ENCODE measurements around the gene RPS14. TPM values are rescaled to one million over a fixed set of nuclear protein-coding genes. Genes with fewer than 3 reads are reported as not detected.

Gene RPS14
- total and polyA plus RNA-seq, 10 of the 15 experiments (the other 5 are each of a cell fraction or from before 2014, with no cell fraction given) = 2,295 to 4,047 (median 2,787) TPM

DNA sequence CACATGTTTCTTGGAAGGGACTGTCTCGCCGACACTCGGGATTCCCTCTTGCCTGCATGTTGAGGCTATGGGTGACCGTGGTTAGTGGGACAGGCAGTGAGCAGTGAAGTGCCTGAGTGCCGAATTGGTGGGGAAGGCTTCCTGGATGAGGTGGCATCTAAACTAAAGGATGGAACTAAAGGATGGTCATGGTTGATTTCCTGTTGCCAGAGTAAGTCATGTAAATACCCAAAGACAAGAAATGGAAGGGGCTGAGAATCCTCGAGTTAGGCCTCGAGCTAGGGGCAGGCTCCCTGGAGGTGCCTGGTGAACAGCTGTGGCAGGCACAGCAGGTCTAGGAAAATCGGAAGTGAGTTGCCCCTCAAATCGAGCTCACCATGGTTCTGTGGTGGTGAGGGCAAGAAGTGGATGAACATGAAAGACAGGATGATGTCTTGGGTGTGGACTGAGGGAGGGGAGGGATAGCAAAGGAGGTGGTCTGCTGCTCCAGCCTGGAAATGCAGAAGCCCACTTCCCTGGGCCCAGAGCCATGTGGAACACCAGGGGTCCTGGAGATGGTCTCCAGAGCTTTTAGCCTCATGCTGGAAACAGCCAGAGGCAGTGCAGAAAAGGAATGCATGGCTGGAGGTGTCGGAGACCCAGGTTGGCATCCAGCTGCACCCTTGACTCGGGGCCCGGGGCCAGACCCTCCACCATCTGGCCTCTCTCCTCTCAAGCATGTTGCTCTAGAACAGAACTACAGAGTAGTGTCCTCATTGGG lies 49.0 kb downstream of the RPS14 start (continued):
- TF ChIP-seq BCL3 (IDR thresholded peaks at IDR 0.05; ENCODE audit: borderline replicate concordance, insufficient read depth, low read depth, low read length, poor library complexity, severe bottlenecking) = peak; percentile 98
- peak; percentile 72; the same call in 1 of the 2 replicates for TF ChIP-seq ZBTB4 (CRISPR knock-in tag; IDR thresholded peaks at IDR 0.05)
- peak; percentile 89 for TF ChIP-seq EED (IDR thresholded peaks at IDR 0.05; ENCODE audit: low read depth)
- TF ChIP-seq IKZF1 (conservative IDR thresholded peaks at IDR 0.05) = no peak
- TF ChIP-seq CREB1 (IDR thresholded peaks at IDR 0.05; ENCODE audit: low read depth) = no peak
- peak; percentile 76 for TF ChIP-seq POU2F2 (IDR thresholded peaks at IDR 0.05; ENCODE audit: borderline replicate concordance, low read depth, low read length)
- peak; percentile 73 for TF ChIP-seq BCL11A (IDR thresholded peaks at IDR 0.05; ENCODE audit: low read depth, low read length)
- TF ChIP-seq, protein P1, sequence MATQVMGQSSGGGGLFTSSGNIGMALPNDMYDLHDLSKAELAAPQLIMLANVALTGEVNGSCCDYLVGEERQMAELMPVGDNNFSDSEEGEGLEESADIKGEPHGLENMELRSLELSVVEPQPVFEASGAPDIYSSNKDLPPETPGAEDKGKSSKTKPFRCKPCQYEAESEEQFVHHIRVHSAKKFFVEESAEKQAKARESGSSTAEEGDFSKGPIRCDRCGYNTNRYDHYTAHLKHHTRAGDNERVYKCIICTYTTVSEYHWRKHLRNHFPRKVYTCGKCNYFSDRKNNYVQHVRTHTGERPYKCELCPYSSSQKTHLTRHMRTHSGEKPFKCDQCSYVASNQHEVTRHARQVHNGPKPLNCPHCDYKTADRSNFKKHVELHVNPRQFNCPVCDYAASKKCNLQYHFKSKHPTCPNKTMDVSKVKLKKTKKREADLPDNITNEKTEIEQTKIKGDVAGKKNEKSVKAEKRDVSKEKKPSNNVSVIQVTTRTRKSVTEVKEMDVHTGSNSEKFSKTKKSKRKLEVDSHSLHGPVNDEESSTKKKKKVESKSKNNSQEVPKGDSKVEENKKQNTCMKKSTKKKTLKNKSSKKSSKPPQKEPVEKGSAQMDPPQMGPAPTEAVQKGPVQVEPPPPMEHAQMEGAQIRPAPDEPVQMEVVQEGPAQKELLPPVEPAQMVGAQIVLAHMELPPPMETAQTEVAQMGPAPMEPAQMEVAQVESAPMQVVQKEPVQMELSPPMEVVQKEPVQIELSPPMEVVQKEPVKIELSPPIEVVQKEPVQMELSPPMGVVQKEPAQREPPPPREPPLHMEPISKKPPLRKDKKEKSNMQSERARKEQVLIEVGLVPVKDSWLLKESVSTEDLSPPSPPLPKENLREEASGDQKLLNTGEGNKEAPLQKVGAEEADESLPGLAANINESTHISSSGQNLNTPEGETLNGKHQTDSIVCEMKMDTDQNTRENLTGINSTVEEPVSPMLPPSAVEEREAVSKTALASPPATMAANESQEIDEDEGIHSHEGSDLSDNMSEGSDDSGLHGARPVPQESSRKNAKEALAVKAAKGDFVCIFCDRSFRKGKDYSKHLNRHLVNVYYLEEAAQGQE (IDR thresholded peaks at IDR 0.05; ENCODE audit: low read depth, low read length) = peak; percentile 22; the same call in 1 of the 2 replicates
- TF ChIP-seq NBN (IDR thresholded peaks at IDR 0.05) = no peak
- TF ChIP-seq TARDBP (IDR thresholded peaks at IDR 0.05; ENCODE audit: borderline replicate concordance) = peak; percentile 72; the same call in 1 of the 2 replicates
- 0 out of 2 replicates have a peak, but pooled peaks have one; percentile 64 for TF ChIP-seq BMI1 (IDR thresholded peaks at IDR 0.05; ENCODE audit: borderline replicate concordance)
- TF ChIP-seq EGR1 (IDR thresholded peaks at IDR 0.05; ENCODE audit: borderline replicate concordance in 1 of 2, low read depth in 2 of 2, low read length in 2 of 2) = 0 out of 3 replicates have a peak, but pooled peaks of 1 of the 2 experiments have one; percentile 40
- no peak for TF ChIP-seq IKZF2 (IDR thresholded peaks at IDR 0.05)
- TF ChIP-seq RAD51 (IDR thresholded peaks at IDR 0.05) = no peak
- peak; percentile 93 for TF ChIP-seq SMAD5 (IDR thresholded peaks at IDR 0.05; ENCODE audit: low read depth)
- TF ChIP-seq, protein P2, sequence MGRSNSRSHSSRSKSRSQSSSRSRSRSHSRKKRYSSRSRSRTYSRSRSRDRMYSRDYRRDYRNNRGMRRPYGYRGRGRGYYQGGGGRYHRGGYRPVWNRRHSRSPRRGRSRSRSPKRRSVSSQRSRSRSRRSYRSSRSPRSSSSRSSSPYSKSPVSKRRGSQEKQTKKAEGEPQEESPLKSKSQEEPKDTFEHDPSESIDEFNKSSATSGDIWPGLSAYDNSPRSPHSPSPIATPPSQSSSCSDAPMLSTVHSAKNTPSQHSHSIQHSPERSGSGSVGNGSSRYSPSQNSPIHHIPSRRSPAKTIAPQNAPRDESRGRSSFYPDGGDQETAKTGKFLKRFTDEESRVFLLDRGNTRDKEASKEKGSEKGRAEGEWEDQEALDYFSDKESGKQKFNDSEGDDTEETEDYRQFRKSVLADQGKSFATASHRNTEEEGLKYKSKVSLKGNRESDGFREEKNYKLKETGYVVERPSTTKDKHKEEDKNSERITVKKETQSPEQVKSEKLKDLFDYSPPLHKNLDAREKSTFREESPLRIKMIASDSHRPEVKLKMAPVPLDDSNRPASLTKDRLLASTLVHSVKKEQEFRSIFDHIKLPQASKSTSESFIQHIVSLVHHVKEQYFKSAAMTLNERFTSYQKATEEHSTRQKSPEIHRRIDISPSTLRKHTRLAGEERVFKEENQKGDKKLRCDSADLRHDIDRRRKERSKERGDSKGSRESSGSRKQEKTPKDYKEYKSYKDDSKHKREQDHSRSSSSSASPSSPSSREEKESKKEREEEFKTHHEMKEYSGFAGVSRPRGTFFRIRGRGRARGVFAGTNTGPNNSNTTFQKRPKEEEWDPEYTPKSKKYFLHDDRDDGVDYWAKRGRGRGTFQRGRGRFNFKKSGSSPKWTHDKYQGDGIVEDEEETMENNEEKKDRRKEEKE (IDR thresholded peaks at IDR 0.05) = peak; percentile 27; the same call in 1 of the 2 replicates
- TF ChIP-seq JUND (IDR thresholded peaks at IDR 0.05; ENCODE audit: low read depth, low read length) = no peak
- no peak; the same call in none of the 2 replicates for TF ChIP-seq YY1 (IDR thresholded peaks at IDR 0.05; ENCODE audit: low read depth, low read length)

All from GM12878 (cell line).